GM18507 (cell line): ENCODE results near the gene CDCP2.
"Not testable (repeated sequence)": the region's sequence is repeated elsewhere in the genome, so short reads cannot be mapped to it uniquely, and the experiment has no call there.

Experiments used
- DNase-seq: peaks from one replicate; pipeline ENCODE4 v3.0.0; 2011; ENCODE audit warnings: low read depth; ENCODE audit not compliant: insufficient read length; ENCODE audit errors: extremely low spot score
- FAIRE-seq: peaks from 2 replicates; lab custom pipeline; 2011; peaks lifted over from hg19 to GRCh38; lab: Jason Lieb, UNC

CDCP2 gene

GRCh38 chr1:54099061-54099610, 53.7 kb downstream of the CDCP2 start:
- no peak for FAIRE-seq
- DNase-seq: no peak

DNA sequence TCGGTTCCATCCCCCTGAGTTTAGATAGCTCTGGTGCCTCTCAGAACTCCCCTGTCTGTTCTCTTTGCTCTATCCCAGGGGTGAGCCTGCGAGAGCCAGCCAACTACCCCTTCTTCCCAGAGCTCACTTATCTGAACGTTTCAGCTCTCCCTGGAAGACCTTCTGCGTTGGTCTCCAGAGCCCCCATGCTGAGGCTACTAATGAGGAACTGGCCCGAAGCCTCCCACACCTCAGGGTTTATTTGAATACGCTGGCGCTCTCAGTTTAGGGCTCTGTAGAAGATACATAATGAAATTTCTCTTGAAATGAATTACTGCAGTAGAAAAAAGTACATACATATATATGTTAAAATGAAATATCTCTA, 55.9 kb downstream of the CDCP2 start:
- FAIRE-seq (no peak), DNase-seq (no peak)

GRCh38 chr1:54096227-54096876, 56.4 kb downstream of the CDCP2 start:
- DNase-seq (no peak), FAIRE-seq (no peak)

- FAIRE-seq (no peak), DNase-seq (no peak)
Measured at GRCh38 chr1:54095546-54096226, 57.1 kb downstream of the CDCP2 start.

- not testable (repeated sequence) for FAIRE-seq, DNase-seq
Measured at GRCh38 chr1:54094730-54095105, 58.1 kb downstream of the CDCP2 start.

DNA sequence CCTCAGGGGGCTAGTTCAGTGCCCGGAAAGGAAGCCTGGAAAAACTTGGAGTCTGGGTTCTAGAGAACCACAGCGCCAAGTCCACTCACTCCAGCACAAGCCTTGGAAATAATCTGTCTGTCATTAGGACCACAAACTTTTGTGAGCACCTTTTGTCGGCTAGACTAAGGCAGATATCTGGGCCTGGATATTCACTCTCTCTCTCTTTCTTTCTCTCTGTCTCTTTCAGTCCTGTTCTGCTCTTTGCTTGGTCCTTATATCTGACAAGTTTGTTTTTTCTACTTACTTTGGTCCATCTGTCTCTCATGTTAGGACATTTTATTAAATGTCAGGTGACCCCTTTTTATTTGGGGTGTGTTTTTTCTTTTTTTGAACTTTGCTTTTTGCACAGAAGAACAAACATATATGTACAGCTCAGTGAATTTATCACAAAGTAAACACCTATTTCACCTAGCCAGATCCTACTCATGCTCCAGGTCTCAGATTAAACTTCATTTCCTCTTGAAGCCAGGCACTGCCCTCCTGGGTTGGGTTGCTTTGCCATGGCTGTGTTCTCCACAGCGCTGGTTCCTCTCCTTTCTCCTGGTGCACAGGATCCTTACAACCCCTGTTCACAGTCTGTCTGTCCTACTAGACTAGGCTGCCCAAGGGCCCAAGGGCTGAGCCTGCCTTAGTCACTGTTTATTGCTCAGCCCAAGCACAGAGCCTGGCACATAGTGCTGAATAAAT, 58.6 kb downstream of the CDCP2 start:
- FAIRE-seq: no peak

GRCh38 chr1:54091666-54092065, 61.1 kb downstream of the CDCP2 start:
- no peak for DNase-seq

More for the DNA sequence above, 58.6 kb downstream of the CDCP2 start:
- DNase-seq: no peak

DNA sequence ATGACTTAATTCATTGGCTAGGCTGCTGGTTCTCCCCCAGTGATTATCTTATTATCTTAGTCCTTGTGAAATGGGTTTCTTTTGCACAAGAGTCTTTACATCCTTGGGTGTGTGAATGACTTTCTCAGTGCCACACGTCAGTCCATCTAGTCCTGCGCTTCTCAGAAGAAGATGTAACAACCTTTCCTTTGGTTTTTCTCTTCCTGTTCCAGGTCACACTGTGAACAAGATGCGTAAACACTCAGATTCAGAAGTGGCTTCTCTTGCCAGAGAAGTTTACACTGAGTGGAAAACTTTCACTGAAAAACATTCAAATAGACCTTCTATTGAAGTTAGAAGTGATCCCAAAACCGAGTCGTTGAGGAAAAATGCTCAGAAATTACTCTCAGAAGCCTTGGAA, 64.4 kb downstream of the CDCP2 start:
- DNase-seq (no peak), FAIRE-seq (no peak)

More at GRCh38 chr1:54091666-54092065, 61.1 kb downstream of the CDCP2 start:
- FAIRE-seq: no peak

DNA sequence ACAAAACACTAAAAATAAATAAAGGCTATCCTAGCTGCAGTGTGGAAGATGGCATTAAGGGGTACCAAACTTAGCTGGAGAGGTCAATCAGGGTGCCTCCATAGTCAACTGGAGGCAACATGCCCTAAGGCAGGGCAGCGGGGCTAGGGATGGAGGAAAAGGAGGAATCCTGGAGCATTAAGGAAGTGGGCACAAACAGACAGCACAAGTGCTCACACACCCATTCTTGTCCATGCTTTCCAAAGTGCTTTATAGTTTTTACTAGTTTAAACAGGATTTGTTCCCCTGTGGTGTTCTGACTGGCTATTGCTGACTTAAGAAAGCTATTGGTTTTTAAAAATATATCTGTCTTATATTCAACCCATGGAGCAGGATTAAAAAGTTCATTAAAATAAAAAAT, 66.0 kb downstream of the CDCP2 start:
- DNase-seq (no peak), FAIRE-seq (no peak)

- FAIRE-seq (no peak), DNase-seq (no peak)
Measured at GRCh38 chr1:54084794-54085193, 68.0 kb downstream of the CDCP2 start.
